HUES48 (cell line): Measurements from ENCODE around the gene MRPL42.
"Not testable (repeated sequence)": the region's sequence is repeated elsewhere in the genome, so short reads cannot be mapped to it uniquely, and the experiment has no call there.

Source experiments
- H3K27ac ChIP-seq: one replicate; pipeline ENCODE4 v1.7.0; 2013; ENCODE audit warnings: low read depth, low read length, inconsistent platforms
- H3K27me3 ChIP-seq: 2 replicates; pipeline ENCODE4 v1.6.1; 2013; ENCODE audit warnings: mild to moderate bottlenecking, low read length; ENCODE audit not compliant: control insufficient read depth, insufficient read depth
- H3K36me3 ChIP-seq: 2 replicates; pipeline ENCODE4 v1.6.1; 2013; ENCODE audit warnings: low read length; ENCODE audit not compliant: control insufficient read depth, insufficient read depth
- H3K4me1 ChIP-seq: 2 replicates; pipeline ENCODE4 v1.6.1; 2013; ENCODE audit warnings: mild to moderate bottlenecking, low read length; ENCODE audit not compliant: control insufficient read depth, insufficient read depth
- H3K4me3 ChIP-seq: 2 replicates; pipeline ENCODE4 v1.5.1; 2013; ENCODE audit warnings: mild to moderate bottlenecking, low read depth, low read length
- H3K9ac ChIP-seq: 2 replicates; pipeline ENCODE4 v1.6.1; 2013; ENCODE audit warnings: mild to moderate bottlenecking, low read depth, low read length, moderate library complexity
- H3K9me3 ChIP-seq: 2 replicates; pipeline ENCODE4 v1.6.1; 2013; ENCODE audit warnings: low read length; ENCODE audit not compliant: control insufficient read depth, insufficient read depth

The MRPL42 gene

DNA sequence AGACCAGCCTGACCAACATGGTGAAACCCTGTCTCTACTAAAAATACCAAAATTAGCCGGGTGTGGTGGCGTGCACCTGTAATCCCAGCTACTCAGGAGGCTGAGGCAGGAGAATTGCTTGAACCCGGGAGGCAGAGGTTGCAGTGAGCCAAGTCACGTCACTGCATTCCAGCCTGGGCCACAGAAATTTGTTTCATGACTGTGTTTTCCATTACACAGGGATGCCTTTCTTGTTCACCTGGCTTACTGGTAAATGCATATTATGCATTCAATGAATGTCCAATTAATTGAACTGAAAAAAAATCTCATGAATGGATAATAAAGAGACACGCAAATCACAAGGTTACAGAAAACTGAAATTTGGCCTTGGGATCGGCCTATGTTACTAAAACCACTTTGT is 35.3 kb upstream of the MRPL42 start:
- H3K4me3 ChIP-seq, H3K9me3 ChIP-seq, H3K9ac ChIP-seq, H3K27ac ChIP-seq, H3K36me3 ChIP-seq, H3K27me3 ChIP-seq, H3K4me1 ChIP-seq: not testable (repeated sequence)

DNA sequence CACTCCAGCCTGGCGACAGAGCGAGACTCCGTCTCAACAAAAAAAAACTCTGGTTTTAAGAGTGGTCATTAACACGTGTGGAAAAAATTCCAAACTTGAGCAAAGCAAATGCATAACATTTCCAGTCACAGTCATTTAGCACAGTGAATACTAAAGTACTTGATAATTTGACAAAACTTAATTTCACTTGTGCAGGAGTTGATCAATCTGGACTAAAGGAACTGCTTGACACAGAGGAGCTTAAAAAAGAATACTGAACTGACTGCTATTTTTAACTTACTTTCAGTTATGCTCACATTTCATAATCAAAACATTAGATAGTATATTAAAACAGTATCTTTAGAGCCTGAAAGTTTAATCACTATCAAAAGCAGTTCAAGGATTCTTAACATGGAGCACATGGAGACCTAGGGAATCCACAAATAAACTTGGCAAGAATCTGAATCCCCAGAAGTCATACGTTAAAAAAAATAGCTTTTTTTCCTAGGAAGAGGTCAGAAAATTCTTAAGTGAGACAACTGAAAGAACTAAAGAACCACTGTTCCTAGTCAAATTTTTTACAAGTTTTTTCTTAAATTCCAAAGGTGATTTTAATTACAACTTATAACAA is 33.0 kb upstream of the MRPL42 start:
- Histone ChIP-seq H3K9me3 (no peaks in the 10 kb centered on the region), H3K4me3 (no peak overlapping the region), H3K27ac (no peak overlapping the region), H3K4me1 (peaks cover 19% of the 10 kb centered on the region), H3K36me3 (no peaks in the 10 kb centered on the region), H3K9ac (no peak overlapping the region), H3K27me3 (no peaks in the 10 kb centered on the region)

DNA sequence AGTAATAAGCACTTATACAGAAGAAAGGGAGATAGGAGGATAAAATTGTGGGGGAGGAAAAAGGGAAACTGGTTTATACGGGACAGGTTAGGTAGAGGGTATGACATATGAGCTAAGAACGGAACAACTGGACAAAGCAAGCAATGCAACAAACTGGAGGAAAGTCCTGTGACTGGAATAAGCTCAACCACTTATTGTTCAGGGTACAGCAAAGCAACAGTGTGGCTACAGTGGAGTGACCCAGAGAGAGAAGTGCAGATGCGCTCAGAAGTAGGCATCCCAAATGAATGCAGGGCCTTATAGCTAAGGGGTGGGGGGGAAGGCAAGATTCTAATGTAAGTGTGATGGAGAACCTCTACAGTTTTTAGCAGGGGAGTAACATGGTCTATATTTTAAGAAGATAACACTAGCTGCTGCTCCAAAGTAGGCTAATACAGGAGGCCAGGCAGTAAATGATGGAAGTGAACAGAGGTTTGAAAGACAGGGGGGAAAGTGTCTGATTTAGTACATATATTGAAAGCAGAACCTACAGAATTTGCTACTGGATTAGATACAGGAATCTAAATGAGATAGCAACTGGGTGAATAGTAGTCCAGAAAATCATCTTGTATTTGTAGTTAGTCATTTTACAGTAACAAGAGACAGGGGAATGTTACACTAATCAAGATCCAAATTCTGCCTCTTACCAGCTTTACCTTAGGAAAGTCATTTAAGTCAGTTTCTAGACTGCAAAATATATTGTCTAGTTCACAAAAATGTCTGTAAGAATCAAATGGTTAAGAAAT is 28.9 kb upstream of the MRPL42 start:
- Histone ChIP-seq H3K36me3 (no peaks in the 10 kb centered on the region), H3K27me3 (no peaks in the 10 kb centered on the region), H3K4me3 (no peak overlapping the region), H3K9me3 (no peaks in the 10 kb centered on the region), H3K9ac (0 out of 2 replicates have a peak overlapping the region, but pooled peaks have one; percentile 6), H3K4me1 (peaks cover 41% of the 10 kb centered on the region), H3K27ac (no peak overlapping the region)

DNA sequence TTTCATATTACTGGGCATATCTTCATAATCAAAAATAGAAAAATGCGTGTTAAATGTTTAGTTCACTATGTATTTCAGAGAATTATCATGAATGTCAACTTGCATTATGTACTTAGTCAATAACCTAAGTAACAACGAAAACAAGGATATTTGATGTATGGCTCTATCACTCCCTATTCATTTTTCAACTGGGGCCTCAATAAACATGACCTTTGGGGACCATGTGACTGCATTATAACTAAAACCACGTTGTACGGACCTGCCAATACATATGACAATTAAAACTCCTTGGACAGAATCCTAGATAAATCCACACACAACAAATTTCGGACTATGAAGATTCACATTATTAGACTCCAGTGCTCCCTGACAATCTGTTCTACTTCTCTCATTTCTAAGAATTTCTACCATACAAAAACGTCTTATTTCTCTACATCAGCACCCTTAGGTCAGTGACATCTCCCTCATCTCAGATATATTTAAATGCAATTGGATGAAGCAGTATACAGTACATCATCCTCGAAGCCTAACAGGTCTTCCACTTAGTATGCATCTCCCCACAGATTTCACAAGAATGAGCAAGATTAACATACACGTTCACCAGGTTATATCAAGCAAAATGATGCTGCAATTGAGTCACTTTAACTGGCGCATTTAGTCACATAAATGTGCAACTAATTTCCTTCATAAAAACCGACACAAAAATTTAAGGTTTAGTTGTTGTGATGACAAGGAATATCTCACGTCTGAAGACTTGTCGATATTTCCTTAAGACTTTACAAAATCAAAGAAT is 27.1 kb upstream of the MRPL42 start:
- Histone ChIP-seq H3K4me1 (peaks cover 42% of the 10 kb centered on the region), H3K4me3 (peak overlapping the region; percentile 85), H3K27me3 (no peaks in the 10 kb centered on the region), H3K27ac (peak overlapping the region; percentile 97), H3K9me3 (no peaks in the 10 kb centered on the region), H3K9ac (peak overlapping the region; percentile 94), H3K36me3 (no peaks in the 10 kb centered on the region)

DNA sequence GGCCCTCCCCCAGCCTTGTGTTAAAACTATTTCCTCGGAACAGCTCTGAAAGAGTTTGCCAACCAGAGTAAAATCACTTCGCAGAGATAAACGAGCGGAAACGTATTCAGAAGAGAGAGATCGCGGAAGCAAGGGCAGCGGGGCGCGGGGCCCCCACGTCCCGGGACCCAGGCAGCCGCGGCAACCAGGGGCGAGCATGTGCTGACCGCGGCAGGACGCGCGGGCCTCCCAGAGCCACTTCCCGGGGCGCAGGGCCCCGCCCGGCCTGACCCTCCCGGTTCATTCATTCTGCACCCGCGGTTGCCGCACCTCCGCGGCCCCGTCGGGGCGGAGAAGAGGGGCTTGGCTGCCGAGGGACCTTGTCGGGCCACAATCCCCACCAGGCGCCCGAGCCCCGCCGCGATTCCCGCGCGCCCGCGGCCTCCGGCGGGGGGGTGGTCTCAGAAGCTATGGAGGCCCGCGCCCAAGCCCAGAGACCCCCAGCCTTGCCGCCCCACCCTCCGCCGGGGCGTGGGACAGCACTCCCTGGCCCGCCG is 26.2 kb upstream of the MRPL42 start:
- Histone ChIP-seq H3K9me3 (no peaks in the 10 kb centered on the region), H3K27ac (peak overlapping the region; percentile 97), H3K36me3 (no peaks in the 10 kb centered on the region), H3K4me3 (peak overlapping the region; percentile 85), H3K27me3 (no peaks in the 10 kb centered on the region), H3K9ac (peak overlapping the region; percentile 94), H3K4me1 (peaks cover 42% of the 10 kb centered on the region)

DNA sequence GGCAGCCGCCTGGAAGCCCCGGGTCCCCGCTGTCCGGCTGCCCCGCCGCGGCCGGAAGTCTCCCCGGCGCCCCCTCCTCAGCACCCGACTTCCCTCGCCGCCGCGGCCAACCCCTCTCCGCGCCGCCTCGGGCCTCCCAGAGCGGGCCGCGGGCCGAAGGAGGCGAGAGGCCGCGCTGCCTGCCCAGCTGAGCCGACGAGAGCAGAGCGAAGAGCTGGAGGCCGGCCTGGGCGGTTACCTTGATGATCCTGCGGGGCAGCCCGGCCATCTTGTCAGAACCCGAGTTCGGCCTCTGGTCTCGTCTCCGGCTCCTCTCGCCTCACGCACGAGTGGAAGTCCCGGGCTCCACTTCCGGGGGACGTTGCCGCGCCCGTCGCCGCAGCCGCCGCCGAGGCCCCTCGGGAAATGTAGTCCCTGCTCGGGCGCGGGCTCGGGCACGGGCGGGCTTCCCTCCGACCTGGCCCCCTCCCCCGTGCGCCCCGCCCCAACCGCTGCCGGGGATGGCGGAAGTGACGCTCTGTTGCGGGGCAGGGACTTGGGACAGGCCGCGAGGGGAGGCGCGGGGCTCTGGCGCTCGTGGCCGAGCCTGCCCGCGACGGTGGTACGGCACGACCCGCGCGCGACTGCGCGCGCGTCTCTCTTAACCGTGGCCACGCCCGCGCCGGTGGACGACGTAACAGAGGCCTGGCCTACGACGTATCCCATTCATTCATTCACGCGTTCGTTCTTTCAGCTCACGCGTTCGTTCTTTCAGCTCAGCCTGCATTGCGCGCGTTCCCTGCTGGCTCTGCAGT is 25.5 kb upstream of the MRPL42 start, which contains the start of gene UBE2N:
Gene UBE2N (minus strand): TSS at position 331 of the 794 bp plus-strand sequence. CDS start 63 bp downstream, at position 268.
- no peaks in the 10 kb centered on the region for H3K27me3 ChIP-seq
- no peaks in the 10 kb centered on the region for H3K9me3 ChIP-seq
- H3K36me3 ChIP-seq, result no peaks in the 10 kb centered on the region
- H3K9ac ChIP-seq, result peak within 1 kb of the TSS; percentile 94
- peak within 1 kb of the TSS; percentile 85 for H3K4me3 ChIP-seq
- H3K4me1 ChIP-seq, result peaks cover 42% of the 10 kb centered on the region
- peak within 1 kb of the TSS; percentile 97 for H3K27ac ChIP-seq

DNA sequence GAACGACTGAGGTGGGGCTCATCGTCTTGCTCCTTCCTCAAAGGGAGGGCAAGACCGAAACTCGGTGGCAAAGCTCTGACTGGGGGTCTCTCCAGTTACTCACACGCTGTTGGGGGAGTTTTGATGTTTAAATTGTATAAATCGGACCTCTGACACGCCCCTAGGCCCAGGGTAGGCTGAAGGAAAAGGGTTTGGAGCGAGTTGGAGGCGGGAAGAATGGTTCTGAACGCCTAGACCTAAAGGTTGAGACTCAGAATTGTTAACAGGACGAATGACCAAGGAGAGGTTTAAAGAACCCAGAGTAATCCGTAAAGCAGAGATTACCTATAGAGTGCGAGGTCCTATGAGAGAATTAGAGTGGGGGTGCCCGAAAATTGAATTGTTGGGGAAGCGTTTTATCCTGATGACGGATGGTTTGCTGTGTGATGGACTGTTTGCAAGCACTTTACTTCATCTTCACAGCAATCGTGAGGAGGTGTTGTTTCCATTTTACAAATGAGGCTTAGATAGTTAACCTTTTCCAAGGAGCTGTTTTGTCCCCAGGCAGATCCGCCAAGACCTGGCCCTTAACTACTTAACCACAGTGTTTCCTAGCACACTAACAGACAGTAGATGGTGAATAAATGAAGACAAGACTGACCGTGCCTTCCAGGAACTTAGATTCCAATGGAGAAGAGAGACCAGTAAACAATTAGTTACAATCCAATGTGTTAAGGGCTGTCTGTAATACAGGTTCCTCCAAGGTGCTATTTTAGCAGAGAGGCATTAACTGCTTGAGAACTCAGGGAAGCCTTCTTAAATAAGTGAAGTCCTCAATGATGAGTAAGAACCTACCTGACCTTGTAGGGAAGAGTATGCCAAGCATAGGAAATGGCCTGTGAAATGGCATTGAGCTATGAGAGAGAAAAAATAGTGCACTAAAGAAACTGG is 24.6 kb upstream of the MRPL42 start:
- no peaks in the 10 kb centered on the region for H3K9me3 ChIP-seq
- no peaks in the 10 kb centered on the region for H3K36me3 ChIP-seq
- peaks cover 36% of the 10 kb centered on the region for H3K4me1 ChIP-seq
- H3K9ac ChIP-seq, result peak overlapping the region; percentile 94
- peak overlapping the region; percentile 97 for H3K27ac ChIP-seq
- no peaks in the 10 kb centered on the region for H3K27me3 ChIP-seq
- H3K4me3 ChIP-seq, result peak overlapping the region; percentile 85

DNA sequence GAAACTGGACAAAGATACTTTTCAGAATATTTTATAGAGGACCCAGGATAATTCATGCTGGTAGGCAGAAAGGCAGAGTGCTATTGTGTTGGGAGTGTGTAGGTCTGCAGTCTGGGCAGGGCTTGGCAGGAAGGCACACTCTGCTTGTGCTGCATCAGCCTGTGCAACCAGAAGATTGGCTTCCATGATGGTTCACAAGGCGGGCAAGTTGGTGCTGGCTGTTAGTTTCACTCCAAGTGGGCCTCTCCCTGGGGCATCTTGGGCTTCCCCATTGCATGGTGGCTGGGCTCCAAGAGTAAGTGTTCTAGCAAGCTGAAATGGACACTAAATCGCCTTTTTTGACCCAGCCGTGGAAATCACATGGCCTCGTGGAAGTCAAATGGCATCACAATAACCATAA is 23.7 kb upstream of the MRPL42 start:
- H3K27me3 ChIP-seq, result no peaks in the 10 kb centered on the region
- H3K27ac ChIP-seq, result no peak overlapping the region
- H3K36me3 ChIP-seq, result no peaks in the 10 kb centered on the region
- peaks cover 28% of the 10 kb centered on the region for H3K4me1 ChIP-seq
- H3K4me3 ChIP-seq, result no peak overlapping the region
- no peaks in the 10 kb centered on the region for H3K9me3 ChIP-seq
- H3K9ac ChIP-seq, result no peak overlapping the region

DNA sequence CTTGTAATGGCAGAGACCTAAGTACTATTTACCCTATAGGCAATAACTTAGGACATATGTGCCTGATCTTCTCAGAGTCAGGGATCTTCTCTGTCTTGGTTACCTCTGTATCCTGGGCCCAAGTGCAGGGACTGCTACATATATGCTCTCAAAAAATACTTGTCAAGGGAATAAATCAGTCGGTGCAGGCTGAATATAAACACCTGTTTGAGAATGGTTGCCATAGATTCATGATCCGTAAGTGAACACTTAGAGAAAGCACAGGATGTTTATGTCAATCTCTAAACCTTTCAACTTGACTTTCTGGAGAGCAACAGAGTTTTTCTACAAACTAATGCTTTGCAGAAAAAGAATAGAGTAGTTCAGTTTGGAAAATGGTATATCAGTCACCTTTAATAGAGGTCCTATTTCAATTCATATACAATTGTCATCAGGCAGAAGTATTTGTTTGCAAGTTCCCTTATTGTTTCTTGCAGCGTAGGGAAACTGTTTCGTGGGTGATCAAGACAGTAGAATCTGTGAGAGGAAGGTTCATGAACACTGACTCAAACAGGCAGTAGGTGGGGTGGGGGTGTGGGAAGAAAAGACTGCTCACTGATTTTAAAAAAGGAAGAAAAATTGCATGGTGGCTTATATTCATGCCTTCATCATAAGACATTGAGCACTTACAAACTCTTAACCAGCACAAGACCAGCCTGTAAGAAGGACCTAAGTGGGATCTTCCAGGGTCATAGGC is 19.6 kb upstream of the MRPL42 start:
- H3K27ac ChIP-seq, result no peak overlapping the region
- no peak overlapping the region for H3K9ac ChIP-seq
- H3K36me3 ChIP-seq, result no peaks in the 10 kb centered on the region
- H3K9me3 ChIP-seq, result 0 out of 2 replicates have a peak, but pooled peaks cover 3% of the 10 kb centered on the region
- H3K27me3 ChIP-seq, result no peaks in the 10 kb centered on the region
- no peak overlapping the region for H3K4me3 ChIP-seq
- H3K4me1 ChIP-seq, result peaks cover 8% of the 10 kb centered on the region
